BJ (cell line): ENCODE measurements around the gene ERC1. TPM values are rescaled to one million over a fixed set of nuclear protein-coding genes. Genes with fewer than 3 reads are reported as not detected.

Experiments
- CTCF ChIA-PET: fragments of 350-600 bp; formaldehyde crosslinking; extraction: SDS; loops from one replicate; lab custom pipeline; 2021; ENCODE audit warnings: antibody characterized with exemption, inconsistent platforms; lab: Yijun Ruan, JAX
- POLR2A ChIA-PET: fragments of 300-600 bp; sonication (Branson Sonifier 250); formaldehyde crosslinking; extraction: SDS; loops from one replicate; lab custom pipeline; 2021; ENCODE audit warnings: antibody characterized with exemption; lab: Charles Lee
- DNase-seq: peaks from one replicate; pipeline ENCODE4 v3.0.0-alpha.2; 2011; ENCODE audit warnings: low read depth
- H3K27me3 ChIP-seq: 2 replicates; pipeline ENCODE4 v1.6.0; 2011; ENCODE audit warnings: low read length; ENCODE audit not compliant: control insufficient read depth, insufficient read depth
- H3K36me3 ChIP-seq: 2 replicates; pipeline ENCODE4 v1.5.1; 2011; ENCODE audit warnings: low read length; ENCODE audit not compliant: control insufficient read depth, insufficient read depth
- H3K4me3 ChIP-seq: 2 replicates; pipeline ENCODE4 v1.5.1; 2011; ENCODE audit warnings: low read depth, mild to moderate bottlenecking, control low read depth, low read length
- CTCF ChIP-seq: IDR thresholded peaks from 2 replicates; pipeline ENCODE4 v1.5.1; 2011; ENCODE audit warnings: low read depth, mild to moderate bottlenecking, control low read depth, inconsistent platforms, low read length, moderate library complexity; ENCODE audit not compliant: insufficient read depth
- polyA plus RNA-seq: library from polyadenylated mRNA; depleted of rRNA; stranded (reverse); fragments of >200 nt; gene quantifications from 2 replicates; pipeline ENCODE4 v1.2.3, GENCODE V29; 2011

ERC1 gene
- polyA plus RNA-seq, 1 experiment, result 14.5 TPM

GRCh38 chr12:1357711-1358110, 366.7 kb downstream of the ERC1 start:
- Histone ChIP-seq H3K27me3 (no peaks in the 10 kb centered on the region), H3K36me3 (no peaks in the 10 kb centered on the region), H3K4me3 (no peak overlapping the region)
- no peak for TF ChIP-seq CTCF
- ChIA-PET CTCF (no interaction called here), POLR2A (no interaction called here)
- DNase-seq, result no peak

- Histone ChIP-seq H3K36me3 (no peaks in the 10 kb centered on the region; the same call in 1 of the 2 replicates), H3K27me3 (no peaks in the 10 kb centered on the region), H3K4me3 (no peak overlapping the region)
- CTCF ChIA-PET, result interaction anchor here (1.0 to 1.6 kb wide), 3 partner anchors 9 to 186 kb away, joined by 4 to 5 read pairs (median 4); no protein-coding TSS in a partner anchor
- no peak for TF ChIP-seq CTCF
- DNase-seq, result no peak
- POLR2A ChIA-PET, result interaction anchor here (0.6 kb wide), 1 partner anchor 23 kb away, joined by 3 read pairs; no protein-coding TSS in a partner anchor
These were observed 369.6 kb downstream of the ERC1 start for GRCh38 chr12:1360441-1361210.

GRCh38 chr12:1362143-1362662, 371.2 kb downstream of the ERC1 start:
- CTCF ChIA-PET, result no interaction called here
- TF ChIP-seq CTCF, result no peak
- Histone ChIP-seq H3K27me3 (no peaks in the 10 kb centered on the region), H3K36me3 (no peaks in the 10 kb centered on the region; the same call in 1 of the 2 replicates), H3K4me3 (no peak overlapping the region)
- POLR2A ChIA-PET, result no interaction called here
- no peak for DNase-seq

- POLR2A ChIA-PET, result no interaction called here
- TF ChIP-seq CTCF, result no peak
- no peak for DNase-seq
- H3K4me3 ChIP-seq, result no peak overlapping the region
- no peaks in the 10 kb centered on the region for H3K27me3 ChIP-seq
- CTCF ChIA-PET, result interaction anchor here (0.6 kb wide), 1 partner anchor 55 kb away, joined by 4 read pairs; no protein-coding TSS in a partner anchor
- no peaks in the 10 kb centered on the region; the same call in 1 of the 2 replicates for H3K36me3 ChIP-seq
These were observed 374.7 kb downstream of the ERC1 start for GRCh38 chr12:1365703-1366102.
